Measurements from ENCODE around the gene TMUB2. TPM values are rescaled to one million over a fixed set of nuclear protein-coding genes. Genes with fewer than 3 reads are reported as not detected.
A peak's percentile ranks its signal among the peaks of the same experiment; 100 is the strongest.
"Not testable (repeated sequence)": the region's sequence is repeated elsewhere in the genome, so short reads cannot be mapped to it uniquely, and the experiment has no call there.

TMUB2 gene
- total RNA-seq, 2 donors from 2014 or later: 22.6 to 31.0 TPM

- Histone ChIP-seq H3K36me3 (replicated peaks in 1 of 2; ENCODE audit: insufficient read depth in 1 of 2, low read depth in 2 of 2) (no peaks in the 10 kb centered on the region), H3K4me1 (peaks cover 6% of the 10 kb centered on the region), H3K27me3 (no peaks in the 10 kb centered on the region), H3K27ac (no peak overlapping the region), H3K4me3 (no peak overlapping the region), H3K9me3 (no peaks in the 10 kb centered on the region)
- intact Hi-C loops (cut with DNase I): no loop called here
- no peak for DNase-seq
- 83 to 95% methylated on average over 5 of the region's 5 CpGs for WGBS, 2 donors
- no peak for ATAC-seq
- no peak for TF ChIP-seq CTCF (IDR thresholded peaks at IDR 0.05)
- TF ChIP-seq POLR2A (IDR thresholded peaks at IDR 0.05): no peak
Measured at GRCh38 chr17:44235583-44235936, 48.8 kb downstream of the TMUB2 start.

- intact Hi-C loops (cut with DNase I): no loop called here
- Histone ChIP-seq H3K4me1 (peaks cover 6% of the 10 kb centered on the region), H3K27ac (no peak overlapping the region), H3K27me3 (no peaks in the 10 kb centered on the region), H3K4me3 (no peak overlapping the region), H3K9me3 (no peaks in the 10 kb centered on the region), H3K36me3 (replicated peaks in 1 of 2; ENCODE audit: insufficient read depth in 1 of 2, low read depth in 2 of 2) (no peaks in the 10 kb centered on the region)
- 68 to 73% methylated on average over 5 of the region's 5 CpGs for WGBS, 2 donors
- ATAC-seq (no peak), DNase-seq (no peak)
- TF ChIP-seq POLR2A (IDR thresholded peaks at IDR 0.05) (no peak), CTCF (IDR thresholded peaks at IDR 0.05) (no peak)
Measured at GRCh38 chr17:44236444-44236991, 49.7 kb downstream of the TMUB2 start.

GRCh38 chr17:44237886-44238285, 51.1 kb downstream of the TMUB2 start:
- H3K27ac ChIP-seq; H3K4me3 ChIP-seq; intact Hi-C loops (cut with DNase I); ATAC-seq; H3K27me3 ChIP-seq; DNase-seq; H3K9me3 ChIP-seq; H3K4me1 ChIP-seq; H3K36me3 ChIP-seq (replicated peaks in 1 of 2; ENCODE audit: insufficient read depth in 1 of 2, low read depth in 2 of 2): not testable (repeated sequence)
- 91% methylated on average over 25 of the region's 28 CpGs; no CpG with 5 or more reads in 1 of the 2 donors for WGBS, 2 donors

GRCh38 chr17:44241106-44241624, 54.4 kb downstream of the TMUB2 start:
- H3K27me3 ChIP-seq: no peaks in the 10 kb centered on the region
- H3K36me3 ChIP-seq (replicated peaks in 1 of 2; ENCODE audit: insufficient read depth in 1 of 2, low read depth in 2 of 2): no peaks in the 10 kb centered on the region
- DNase-seq: peak in 1 of 4 donors; percentile 10
- H3K27ac ChIP-seq: no peak overlapping the region
- H3K9me3 ChIP-seq: no peaks in the 10 kb centered on the region
- intact Hi-C loops (cut with DNase I): no loop called here
- no peak overlapping the region for H3K4me3 ChIP-seq
- H3K4me1 ChIP-seq: no peaks in the 10 kb centered on the region
- no peak for ATAC-seq
- no peak for TF ChIP-seq CTCF (IDR thresholded peaks at IDR 0.05)
- TF ChIP-seq POLR2A (IDR thresholded peaks at IDR 0.05): no peak
- WGBS, 2 donors: 62 to 64% methylated on average over 6 of the region's 6 CpGs

Small RNA genes lying within 50 kb of the gene (microRNA-seq; reads per million reads assigned to microRNA genes)
- 0 reads per million in 2 donors for gene MIR6782 (ENCODE audit: borderline number of aligned reads in 2 of 2, borderline replicate concordance in 2 of 2)

Small RNA genes lying within 50 kb of the gene (small RNA-seq; reads per million reads assigned to genes)
- not detected for gene MIR6782

Other genes starting within 250 kb of the TMUB2 start
- gene PPY, start 244.5 kb upstream of the TMUB2 start, total RNA-seq: 10 to 100 TPM; 15.5 to 51.6 TPM
- not detected for gene PYY, start 233.0 kb upstream of the TMUB2 start, total RNA-seq
- 1 to 10 TPM in 1 of 2 donors, not detected in 1; 2.1 TPM for gene NAGS, start 182.3 kb upstream of the TMUB2 start, total RNA-seq
- 10 to 100 TPM; 22.6 to 26.7 TPM for gene TMEM101, start 172.0 kb upstream of the TMUB2 start, total RNA-seq
- gene LSM12, start 120.3 kb upstream of the TMUB2 start, total RNA-seq: 10 to 100 TPM; 14.8 to 19.4 TPM
- gene G6PC3, start 116.2 kb upstream of the TMUB2 start, total RNA-seq: 10 to 100 TPM; 11.9 to 12.9 TPM
- gene HDAC5, start 63.3 kb upstream of the TMUB2 start, total RNA-seq: 10 to 100 TPM; 25.4 to 45.7 TPM
- under 1 TPM; 0.26 to 0.99 TPM for gene HROB, start 45.0 kb upstream of the TMUB2 start, total RNA-seq
- 10 to 100 TPM in 1 of 2 donors, 1 to 10 TPM in 1; 3.9 to 10.5 TPM for gene ASB16, start 16.3 kb upstream of the TMUB2 start, total RNA-seq
- 10 to 100 TPM; 21.0 to 37.6 TPM for gene ATXN7L3, start 12.9 kb downstream of the TMUB2 start, total RNA-seq
- gene UBTF, start 32.7 kb downstream of the TMUB2 start, total RNA-seq: 10 to 100 TPM; 43.8 to 73.8 TPM
- not detected for gene SLC4A1, start 81.2 kb downstream of the TMUB2 start, total RNA-seq
- gene RUNDC3A, start 121.6 kb downstream of the TMUB2 start, total RNA-seq: 1 to 10 TPM in 1 of 2 donors, not detected in 1; 2.6 TPM
- gene SLC25A39, start 137.9 kb downstream of the TMUB2 start, total RNA-seq: 100 to 1,000 TPM in 1 of 2 donors, 10 to 100 TPM in 1; 72.6 to 154 TPM
- gene GRN, start 158.3 kb downstream of the TMUB2 start, total RNA-seq: 100 to 1,000 TPM; 119 to 153 TPM
- gene FAM171A2, start 176.9 kb downstream of the TMUB2 start, total RNA-seq: 1 to 10 TPM in 1 of 2 donors, not detected in 1; 2.9 TPM
- 1 to 10 TPM in 1 of 2 donors, under 1 TPM in 1; 0.33 to 1.8 TPM for gene ITGA2B, start 202.7 kb downstream of the TMUB2 start, total RNA-seq